ENCODE results near the gene FGF1.

DNA sequence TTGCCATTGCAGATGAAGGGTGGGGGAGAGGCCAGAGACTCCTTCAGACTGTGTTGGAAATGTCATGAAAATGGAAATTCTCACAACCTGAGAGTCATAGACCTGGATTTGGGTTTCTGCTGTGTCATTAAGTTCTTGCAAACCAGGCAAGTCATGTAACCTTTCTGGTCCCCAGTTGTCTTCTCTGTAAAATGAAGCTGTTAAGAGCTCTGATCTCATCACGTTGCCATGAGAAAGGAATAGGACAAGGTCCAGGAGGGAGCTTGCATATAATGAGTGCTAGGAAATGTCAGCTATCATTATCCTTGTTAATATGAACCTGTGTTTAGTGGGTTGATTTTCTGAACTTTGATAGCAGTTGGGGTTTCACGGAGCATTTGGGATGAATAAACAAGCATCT is 59.1 kb downstream of the FGF1 start:
- TF ChIP-seq CTCF (IDR thresholded peaks at IDR 0.05) = no peak
- TF ChIP-seq EZH2 (IDR thresholded peaks at IDR 0.05; ENCODE audit: borderline replicate concordance, insufficient read depth, low read depth, low read length, poor library complexity, severe bottlenecking) = no peak
